A549 (cell line): ENCODE data around the gene SMARCA4.

Experiments
- CBX2 ChIP-seq: fragments of 200-600 bp; sonication (generic); IDR thresholded peaks from 2 replicates; pipeline ENCODE4 v1.6.1; 2016; ENCODE audit warnings: low read depth, mild to moderate bottlenecking, borderline replicate concordance
- CHD4 ChIP-seq: fragments of 200-600 bp; sonication (generic); IDR thresholded peaks from 2 replicates; pipeline ENCODE4 v1.6.1; 2016; ENCODE audit warnings: antibody characterized with exemption, mild to moderate bottlenecking, borderline replicate concordance
- CTCF ChIP-seq: fragments of >200 bp; sonication (Bioruptor Twin); formaldehyde crosslinking; IDR thresholded peaks from 3 replicates; pipeline ENCODE4 v1.5.1; 2016
- EP300 ChIP-seq, 2 experiments: fragments of >200 bp; sonication (Bioruptor Twin); formaldehyde crosslinking; IDR thresholded peaks; 2 replicates in 1 of 2; 3 replicates in 1 of 2; pipeline ENCODE4 v1.6.1; 2016 to 2017
- HDAC2 ChIP-seq: fragments of 200-600 bp; sonication (generic); IDR thresholded peaks from 2 replicates; pipeline ENCODE4 v1.6.1; 2016
- NFE2L2 ChIP-seq: fragments of 150-350 bp; conservative IDR thresholded peaks from 2 replicates; pipeline ENCODE4 v1.6.1; 2014; ENCODE audit warnings: low read length
- SMC3 ChIP-seq: fragments of >200 bp; sonication (Bioruptor Twin); formaldehyde crosslinking; IDR thresholded peaks from 3 replicates; pipeline ENCODE4 v1.6.1; 2018; ENCODE audit warnings: inconsistent platforms
- ZNF302 ChIP-seq: fragments of 250-450 bp; sonication (Bioruptor Pico); IDR thresholded peaks from 2 replicates; pipeline ENCODE4 v1.9.0; 2021; ENCODE audit warnings: inconsistent platforms, mild to moderate bottlenecking, moderate library complexity

DNA sequence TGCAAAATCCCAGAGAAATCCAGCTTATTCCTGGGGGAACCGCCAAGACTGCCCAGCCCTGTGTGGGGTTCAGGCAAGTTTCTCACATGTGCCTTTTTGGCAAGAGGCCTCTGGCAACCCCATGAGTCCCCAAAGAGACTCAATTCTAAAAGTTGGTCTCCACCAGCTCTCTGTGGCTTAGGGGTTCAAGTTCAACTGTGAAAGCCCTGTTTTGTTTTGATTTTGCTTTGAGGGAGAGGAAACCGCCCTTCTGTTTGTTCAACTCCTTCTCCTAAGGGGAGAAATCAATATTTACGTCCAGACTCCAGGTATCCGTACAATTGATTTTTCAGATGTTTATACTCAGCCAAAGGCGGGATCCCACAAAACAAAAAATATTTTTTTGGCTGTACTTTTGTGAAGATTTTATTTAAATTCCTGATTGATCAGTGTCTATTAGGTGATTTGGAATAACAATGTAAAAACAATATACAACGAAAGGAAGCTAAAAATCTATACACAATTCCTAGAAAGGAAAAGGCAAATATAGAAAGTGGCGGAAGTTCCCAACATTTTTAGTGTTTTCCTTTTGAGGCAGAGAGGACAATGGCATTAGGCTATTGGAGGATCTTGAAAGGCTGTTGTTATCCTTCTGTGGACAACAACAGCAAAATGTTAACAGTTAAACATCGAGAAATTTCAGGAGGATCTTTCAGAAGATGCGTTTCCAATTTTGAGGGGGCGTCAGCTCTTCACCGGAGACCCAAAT, 127.8 kb downstream of the SMARCA4 start:
- TF ChIP-seq EP300 (IDR thresholded peaks at IDR 0.05) (no peak), HDAC2 (no peak), CTCF (no peak), ZNF302 (CRISPR knock-in tag) (no peak), NFE2L2 (no peak), SMC3 (no peak), CHD4 (no peak), CBX2 (no peak)
